HEK293T (cell line): ENCODE measurements around the gene PLA2G6.
"Not testable (repeated sequence)": the region's sequence is repeated elsewhere in the genome, so short reads cannot be mapped to it uniquely, and the experiment has no call there.

Experiments
- CTCF ChIA-PET: fragments of 350-600 bp; formaldehyde crosslinking; extraction: SDS; loops from one replicate; lab custom pipeline; 2021; ENCODE audit warnings: antibody characterized with exemption, inconsistent platforms; lab: Yijun Ruan, JAX
- POLR2A ChIA-PET: fragments of 350-600 bp; formaldehyde crosslinking; extraction: SDS; loops from one replicate; lab custom pipeline; 2020; ENCODE audit warnings: antibody characterized with exemption, inconsistent platforms; lab: Yijun Ruan, JAX
- DNase-seq: peaks from one replicate; pipeline ENCODE4 v3.0.0; 2012; ENCODE audit warnings: mixed read lengths; ENCODE audit errors: extremely low spot score
- ARNT ChIP-seq: fragments of 450-650 bp; IDR thresholded peaks from 2 replicates; pipeline ENCODE4 v1.6.1; 2017; ENCODE audit warnings: mild to moderate bottlenecking
- BHLHE40 ChIP-seq: fragments of 450-650 bp; IDR thresholded peaks from 2 replicates; pipeline ENCODE4 v1.6.1; 2016; ENCODE audit warnings: mild to moderate bottlenecking, moderate library complexity, borderline replicate concordance
- CTBP1 ChIP-seq: fragments of 450-650 bp; IDR thresholded peaks from 2 replicates; pipeline ENCODE4 v1.6.1; 2016; ENCODE audit warnings: borderline replicate concordance
- ELF4 ChIP-seq: fragments of 450-650 bp; IDR thresholded peaks from 2 replicates; pipeline ENCODE4 v1.6.1; 2017; ENCODE audit warnings: antibody characterized with exemption
- FOXA1 ChIP-seq: fragments of 450-650 bp; IDR thresholded peaks from 2 replicates; pipeline ENCODE4 v1.6.1; 2016; ENCODE audit warnings: mild to moderate bottlenecking
- FOXK2 ChIP-seq: fragments of 450-650 bp; IDR thresholded peaks from 2 replicates; pipeline ENCODE4 v1.6.1; 2016; ENCODE audit warnings: mild to moderate bottlenecking
- FOXM1 ChIP-seq: fragments of 450-650 bp; IDR thresholded peaks from 2 replicates; pipeline ENCODE4 v1.6.1; 2017; ENCODE audit warnings: mild to moderate bottlenecking, borderline replicate concordance
- HDGF ChIP-seq: fragments of 450-650 bp; IDR thresholded peaks from 2 replicates; pipeline ENCODE4 v1.6.1; 2017; ENCODE audit warnings: antibody characterized with exemption, borderline replicate concordance
- L3MBTL2 ChIP-seq: fragments of 450-650 bp; conservative IDR thresholded peaks from 2 replicates; pipeline ENCODE4 v1.6.1; 2016; ENCODE audit warnings: mild to moderate bottlenecking
- LEF1 ChIP-seq: fragments of 450-650 bp; IDR thresholded peaks from 2 replicates; pipeline ENCODE4 v1.6.1; 2017; ENCODE audit warnings: mild to moderate bottlenecking, borderline replicate concordance
- NFRKB ChIP-seq: fragments of 450-650 bp; IDR thresholded peaks from 2 replicates; pipeline ENCODE4 v1.6.1; 2016; ENCODE audit warnings: mild to moderate bottlenecking, moderate library complexity
- SP1 ChIP-seq: fragments of 450-650 bp; IDR thresholded peaks from 2 replicates; pipeline ENCODE4 v1.6.1; 2017
- SUZ12 ChIP-seq: fragments of 450-650 bp; IDR thresholded peaks from 2 replicates; pipeline ENCODE4 v1.6.1; 2016; ENCODE audit warnings: mild to moderate bottlenecking
- TARDBP ChIP-seq: fragments of 450-650 bp; IDR thresholded peaks from 2 replicates; pipeline ENCODE4 v1.6.1; 2016
- ZNF384 ChIP-seq: fragments of 450-650 bp; IDR thresholded peaks from 2 replicates; pipeline ENCODE4 v1.6.1; 2016
- TF ChIP-seq, protein P1 (sequence below): fragments of 450-650 bp; IDR thresholded peaks from 2 replicates; pipeline ENCODE4 v1.6.1; 2016

Gene PLA2G6

DNA sequence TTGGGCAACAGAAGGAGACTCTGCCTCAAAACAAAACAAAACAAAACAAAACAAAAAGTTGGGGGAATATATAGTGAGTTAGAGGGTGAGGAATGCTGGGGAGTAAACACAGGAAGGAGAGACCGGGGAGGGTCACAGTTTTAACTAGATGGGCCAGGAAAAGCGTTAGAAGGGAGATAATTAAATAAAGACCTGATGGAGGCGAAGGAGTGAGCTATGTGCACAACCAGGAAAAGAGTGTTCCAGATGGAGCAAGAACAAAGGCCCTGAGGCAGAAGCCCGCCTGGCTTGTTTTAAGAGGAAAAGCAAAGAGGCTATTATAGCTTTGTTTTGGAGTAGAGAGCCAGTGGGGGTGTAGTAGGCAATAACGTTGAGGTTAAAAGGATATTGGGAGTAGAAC is 4.8 kb upstream of the PLA2G6 start:
- ChIA-PET POLR2A (interaction anchor here (0.6 to 0.9 kb wide), 2 partner anchors 13 to 14 kb away, joined by 3 to 4 read pairs; no protein-coding TSS in a partner anchor), CTCF (interaction anchor here (1.1 kb wide), 1 partner anchor 19 kb away, joined by 3 read pairs; no protein-coding TSS in a partner anchor)
- DNase-seq, result no peak
- TF ChIP-seq ZNF384, result no peak
- TF ChIP-seq ELF4, result no peak
- no peak for TF ChIP-seq FOXK2
- TF ChIP-seq ARNT, result no peak

DNA sequence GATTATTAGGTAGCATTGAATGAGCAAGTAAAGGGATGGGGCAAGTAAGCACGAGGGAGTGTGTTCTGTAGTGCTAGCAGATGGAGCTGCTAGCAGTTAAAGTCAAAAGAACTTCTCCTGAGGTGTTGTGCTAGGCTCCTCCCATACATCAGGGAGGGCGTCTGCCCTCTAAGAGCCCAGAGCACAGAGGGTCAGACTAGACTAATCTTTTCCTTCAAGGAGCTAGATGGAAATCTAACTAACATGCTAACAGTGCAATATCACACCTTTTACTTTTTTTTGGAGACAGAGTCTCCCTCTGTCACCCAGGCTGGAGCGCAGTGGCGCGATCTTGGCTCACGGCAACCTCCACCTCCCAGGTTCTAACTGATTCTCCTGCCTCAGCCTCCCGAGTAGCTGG is 3.2 kb upstream of the PLA2G6 start:
- POLR2A ChIA-PET, result no interaction called here
- CTCF ChIA-PET, result no interaction called here
- DNase-seq, result no peak
- TF ChIP-seq TARDBP, result no peak
- TF ChIP-seq FOXK2, result no peak
- no peak for TF ChIP-seq NFRKB
- TF ChIP-seq FOXA1, result no peak
- TF ChIP-seq ELF4, result no peak
- TF ChIP-seq CTBP1, result no peak
- TF ChIP-seq ARNT, result no peak
- TF ChIP-seq, protein P1, sequence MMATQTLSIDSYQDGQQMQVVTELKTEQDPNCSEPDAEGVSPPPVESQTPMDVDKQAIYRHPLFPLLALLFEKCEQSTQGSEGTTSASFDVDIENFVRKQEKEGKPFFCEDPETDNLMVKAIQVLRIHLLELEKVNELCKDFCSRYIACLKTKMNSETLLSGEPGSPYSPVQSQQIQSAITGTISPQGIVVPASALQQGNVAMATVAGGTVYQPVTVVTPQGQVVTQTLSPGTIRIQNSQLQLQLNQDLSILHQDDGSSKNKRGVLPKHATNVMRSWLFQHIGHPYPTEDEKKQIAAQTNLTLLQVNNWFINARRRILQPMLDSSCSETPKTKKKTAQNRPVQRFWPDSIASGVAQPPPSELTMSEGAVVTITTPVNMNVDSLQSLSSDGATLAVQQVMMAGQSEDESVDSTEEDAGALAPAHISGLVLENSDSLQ, result no peak

DNA sequence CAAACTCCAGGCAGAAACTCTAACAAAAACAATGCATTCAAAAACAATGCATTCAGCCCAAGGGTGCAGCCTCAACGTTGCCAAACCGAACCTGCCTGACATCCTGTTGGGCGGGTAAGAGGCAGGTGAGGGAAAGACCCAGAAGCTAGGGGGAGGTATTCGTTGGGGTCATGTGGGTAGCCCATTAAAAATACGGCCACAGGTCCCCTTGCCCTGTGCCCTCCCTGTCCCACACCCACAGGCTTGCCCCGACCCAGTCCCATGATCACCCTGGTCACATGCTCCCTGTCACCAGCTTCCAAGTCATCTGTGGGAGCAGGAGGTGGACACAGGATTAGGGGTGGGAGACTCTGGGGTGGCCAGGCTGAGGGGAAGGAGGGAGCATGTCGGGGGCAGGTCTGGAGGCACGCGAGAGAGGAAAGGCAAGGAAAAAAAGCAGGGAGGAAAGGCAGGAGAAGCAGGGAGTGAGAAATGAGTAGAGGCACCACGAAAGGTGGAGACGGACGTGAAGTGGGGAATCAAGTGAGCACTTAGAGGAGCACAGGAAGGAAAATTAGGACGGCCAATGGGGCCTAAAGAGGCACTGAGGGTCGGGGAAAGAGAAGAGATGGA is 683 bp downstream of the PLA2G6 start:
- POLR2A ChIA-PET, result interaction anchor here (0.6 to 1.8 kb wide), 6 partner anchors 16 to 93 kb away, joined by 3 to 5 read pairs (median 3); no protein-coding TSS in a partner anchor
- CTCF ChIA-PET, result interaction anchor here (0.8 kb wide), 1 partner anchor 66 kb away, joined by 3 read pairs; no protein-coding TSS in a partner anchor
- no peak for DNase-seq
- TF ChIP-seq ARNT (no peak), SP1 (no peak), FOXM1 (no peak), ELF4 (no peak), L3MBTL2 (peak; percentile 30; the same call in 1 of the 2 replicates), FOXA1 (no peak)
- TF ChIP-seq, protein P1, result no peak

DNA sequence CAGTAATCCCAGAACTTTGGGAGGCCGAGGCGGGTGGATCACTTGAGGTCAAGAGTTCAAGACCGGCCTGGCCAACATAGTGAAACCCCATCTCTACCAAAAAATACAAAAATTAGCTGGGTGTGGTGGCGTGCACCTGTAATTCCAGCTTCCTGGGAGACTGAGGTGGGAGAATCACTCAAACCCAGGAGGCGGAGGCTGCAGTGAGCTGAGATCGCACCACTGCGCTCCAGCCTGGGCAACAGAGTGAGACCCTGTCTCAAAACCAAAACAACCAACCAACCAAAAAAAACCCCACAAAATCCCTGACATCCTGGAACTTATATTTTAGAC is 3.1 kb downstream of the PLA2G6 start:
- CTCF ChIA-PET, result interaction anchor here (1.7 kb wide), 1 partner anchor 64 kb away, joined by 5 read pairs; no protein-coding TSS in a partner anchor
- not testable (repeated sequence) for DNase-seq
- POLR2A ChIA-PET, result interaction anchor here (2.2 kb wide), 1 partner anchor 21 kb away, joined by 7 read pairs; no protein-coding TSS in a partner anchor

DNA sequence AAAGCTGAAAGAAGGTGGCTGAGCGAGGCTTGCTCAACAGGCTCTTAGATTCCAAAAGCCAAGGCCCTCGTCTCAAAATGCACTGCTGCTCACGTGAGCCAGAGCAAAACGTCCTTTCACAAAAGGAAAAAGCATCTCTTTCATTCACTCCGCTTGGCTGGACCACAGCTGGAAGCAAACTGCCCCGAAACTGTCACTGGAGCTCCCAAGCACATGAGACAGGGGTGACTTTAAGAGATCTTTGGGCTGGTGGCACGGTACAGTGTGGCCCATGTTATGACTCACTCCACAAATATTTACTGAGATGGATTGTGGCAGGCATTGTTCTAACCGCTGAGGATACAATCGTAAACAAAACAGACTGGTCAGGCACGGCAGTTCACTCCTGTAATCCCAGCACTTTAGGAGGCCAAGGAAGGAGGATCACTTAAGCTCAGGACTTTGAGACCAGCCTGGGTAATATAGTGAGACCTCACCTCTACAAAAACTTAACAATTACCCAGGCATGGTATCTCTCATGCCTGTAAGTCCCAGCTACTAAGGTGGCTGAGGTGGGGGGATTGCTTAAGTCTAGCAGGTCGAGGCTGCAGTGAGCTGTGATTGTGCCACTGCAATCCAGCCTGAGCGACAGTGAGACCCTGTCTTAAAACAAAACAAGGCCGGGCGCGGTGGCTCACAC is 3.6 kb downstream of the PLA2G6 start:
- POLR2A ChIA-PET, result interaction anchor here (2.2 kb wide), 1 partner anchor 22 kb away, joined by 7 read pairs; no protein-coding TSS in a partner anchor

DNA sequence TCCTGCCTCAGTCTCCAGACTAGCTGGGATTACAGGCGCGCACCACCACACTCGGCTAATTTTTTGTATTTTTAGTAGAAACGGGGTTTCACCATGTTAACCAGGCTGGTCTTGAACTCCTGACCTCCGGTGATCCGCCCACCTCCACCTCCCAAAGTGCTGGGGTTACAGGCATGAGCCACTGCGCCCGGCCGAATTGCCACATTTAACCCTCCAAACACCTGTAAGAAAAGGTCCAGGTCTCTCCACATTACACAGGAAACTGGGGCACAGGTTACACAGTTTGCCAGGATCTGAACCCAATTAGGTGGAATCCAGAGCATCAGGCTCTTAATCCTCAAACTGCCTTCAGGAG is 4.1 kb downstream of the PLA2G6 start:
- CTCF ChIA-PET, result interaction anchor here (1.7 kb wide), 1 partner anchor 63 kb away, joined by 5 read pairs; no protein-coding TSS in a partner anchor
- POLR2A ChIA-PET, result interaction anchor here (2.2 kb wide), 1 partner anchor 22 kb away, joined by 7 read pairs; no protein-coding TSS in a partner anchor
- DNase-seq, result not testable (repeated sequence)

More for the DNA sequence above, 3.6 kb downstream of the PLA2G6 start:
- peak; percentile 39 for DNase-seq
- TF ChIP-seq BHLHE40 (no peak), LEF1 (no peak)
- TF ChIP-seq, protein P1, result 0 out of 2 replicates have a peak, but pooled peaks have one; percentile 14
- CTCF ChIA-PET, result interaction anchor here (1.7 kb wide), 1 partner anchor 63 kb away, joined by 5 read pairs; no protein-coding TSS in a partner anchor

DNA sequence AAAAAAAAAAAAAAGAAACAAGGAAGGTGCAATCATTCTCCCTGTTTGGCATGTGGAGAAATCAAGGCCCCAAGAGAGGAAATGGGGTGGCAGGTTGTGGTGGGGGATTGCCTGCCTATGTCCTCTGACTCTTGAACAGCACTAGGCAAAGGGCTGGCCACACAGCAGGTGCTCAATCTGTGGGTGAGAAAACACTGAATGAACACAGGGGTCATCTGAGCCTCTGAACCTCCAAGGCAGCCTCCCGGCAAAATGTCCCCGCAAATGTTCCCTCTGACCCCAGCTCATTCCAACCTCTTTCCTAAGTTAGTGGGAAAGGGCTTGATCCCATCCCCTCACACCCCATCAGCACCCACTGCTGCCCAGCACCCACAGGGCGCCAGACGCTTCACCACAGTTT is 4.6 kb downstream of the PLA2G6 start:
- TF ChIP-seq BHLHE40, result no peak
- no peak for TF ChIP-seq ELF4
- no peak for TF ChIP-seq CTBP1
- TF ChIP-seq SP1, result no peak
- TF ChIP-seq, protein P1, result no peak
- no peak for TF ChIP-seq TARDBP
- TF ChIP-seq ZNF384, result no peak
- no peak for TF ChIP-seq ARNT
- TF ChIP-seq L3MBTL2, result no peak
- TF ChIP-seq FOXK2, result no peak
- TF ChIP-seq FOXM1, result no peak
- TF ChIP-seq SUZ12, result no peak
- TF ChIP-seq NFRKB, result no peak
- no peak for TF ChIP-seq FOXA1
- TF ChIP-seq LEF1, result no peak
- no peak for TF ChIP-seq HDGF
- DNase-seq, result no peak
- ChIA-PET CTCF (interaction anchor here (1.7 kb wide), 1 partner anchor 62 kb away, joined by 5 read pairs; no protein-coding TSS in a partner anchor), POLR2A (no interaction called here)
